ENCODE results near the gene LRRC49. TPM values are rescaled to one million over a fixed set of nuclear protein-coding genes. Genes with fewer than 3 reads are reported as not detected.
"Not testable (repeated sequence)": the region's sequence is repeated elsewhere in the genome, so short reads cannot be mapped to it uniquely, and the experiment has no call there.

LRRC49 gene
- total and polyA plus RNA-seq, 2 donors = 3.2 to 5.7 TPM

DNA sequence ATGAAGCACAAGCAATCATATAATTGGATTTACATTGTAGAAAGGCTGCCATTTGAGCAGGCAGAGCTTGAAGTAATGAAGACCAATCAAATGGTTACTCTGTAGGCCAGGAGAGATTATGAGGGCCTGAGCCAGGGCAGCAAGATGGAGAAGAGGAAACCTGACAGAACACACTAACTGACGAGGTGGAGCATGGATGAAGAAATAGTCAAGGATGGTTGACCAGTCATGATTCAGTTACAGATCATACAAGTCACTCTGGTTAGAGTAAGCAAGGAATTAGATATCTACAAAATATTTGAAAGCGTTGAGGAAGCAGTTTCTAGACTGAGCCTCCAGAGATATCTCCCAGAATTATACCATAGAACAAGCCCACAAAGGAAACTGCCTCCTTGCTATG is 120.8 kb downstream of the LRRC49 start:
- Histone ChIP-seq H3K4me3 (ENCODE audit: low read length in 2 of 2) (no peak overlapping the region), H3K27me3 (ENCODE audit: control insufficient read depth in 2 of 2, insufficient read depth in 1 of 2, low read length in 1 of 2) (no peaks in the 10 kb centered on the region), H3K36me3 (ENCODE audit: control insufficient read depth in 2 of 2, insufficient read depth in 2 of 2, low read length in 1 of 2) (no peaks in the 10 kb centered on the region), H3K27ac (ENCODE audit: low read depth in 1 of 2, low read length in 1 of 2) (no peak overlapping the region), H3K9me3 (ENCODE audit: control insufficient read depth in 2 of 2, insufficient read depth in 1 of 2, low read length in 1 of 2) (no peaks in the 10 kb centered on the region), H3K4me1 (ENCODE audit: control insufficient read depth in 2 of 2, insufficient read depth in 2 of 2, low read length in 2 of 2) (no peaks in the 10 kb centered on the region)
- DNase-seq (ENCODE audit: low read depth in 6 of 9, low spot score in 9 of 9) = no peak
- 88% methylated on average over 2 of the region's 2 CpGs for WGBS

DNA sequence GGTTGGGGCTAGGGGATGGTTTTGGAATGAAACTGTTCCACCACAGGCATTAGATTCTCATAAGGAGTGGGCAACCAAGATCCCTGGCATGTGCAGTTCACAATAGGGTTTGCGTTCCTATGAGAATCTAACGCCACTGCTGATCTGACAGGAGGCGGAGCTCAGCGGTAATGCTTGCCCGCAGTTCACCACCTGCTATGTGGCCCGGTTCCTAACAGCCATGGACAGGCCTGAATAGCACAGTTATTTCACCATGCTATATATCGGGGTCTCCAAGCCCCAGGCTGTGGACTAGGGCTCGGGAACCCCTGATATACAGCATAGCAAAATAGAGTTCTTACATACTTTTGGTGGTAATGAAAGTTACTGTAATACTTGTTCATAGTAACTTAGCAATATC is 122.7 kb downstream of the LRRC49 start:
- 97% methylated on average over 8 of the region's 8 CpGs for WGBS
- H3K9me3 ChIP-seq (ENCODE audit: control insufficient read depth in 2 of 2, insufficient read depth in 1 of 2, low read length in 1 of 2) = no peaks in the 10 kb centered on the region
- H3K4me3 ChIP-seq (ENCODE audit: low read length in 2 of 2) = no peak overlapping the region
- no peaks in the 10 kb centered on the region for H3K36me3 ChIP-seq (ENCODE audit: control insufficient read depth in 2 of 2, insufficient read depth in 2 of 2, low read length in 1 of 2)
- H3K4me1 ChIP-seq (ENCODE audit: control insufficient read depth in 2 of 2, insufficient read depth in 2 of 2, low read length in 2 of 2) = no peaks in the 10 kb centered on the region
- no peaks in the 10 kb centered on the region for H3K27me3 ChIP-seq (ENCODE audit: control insufficient read depth in 2 of 2, insufficient read depth in 1 of 2, low read length in 1 of 2)
- no peak for DNase-seq (ENCODE audit: low read depth in 6 of 9, low spot score in 9 of 9)
- no peak overlapping the region for H3K27ac ChIP-seq (ENCODE audit: low read depth in 1 of 2, low read length in 1 of 2)

DNA sequence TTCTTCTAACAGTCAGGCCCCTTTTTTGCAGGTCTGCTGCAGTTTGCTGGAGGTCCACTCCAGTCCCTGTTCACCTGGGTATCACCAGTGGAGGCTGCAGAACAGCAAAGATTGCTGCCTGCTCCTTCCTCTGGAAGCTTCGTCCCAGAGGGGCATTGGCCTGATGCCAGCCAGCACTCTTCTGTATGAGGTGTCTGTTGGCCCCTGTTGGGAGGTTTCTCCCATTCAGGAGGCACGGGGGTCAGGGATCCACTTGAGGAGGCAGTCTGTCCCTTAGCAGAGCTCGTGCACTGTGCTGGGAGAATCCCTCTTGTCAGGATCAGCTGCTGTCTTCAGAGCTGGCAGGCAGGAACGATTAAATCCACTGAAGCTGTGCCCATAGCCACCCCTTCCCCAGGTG is 138.6 kb downstream of the LRRC49 start:
- not testable (repeated sequence) for H3K27ac ChIP-seq (ENCODE audit: low read depth in 1 of 2, low read length in 1 of 2); H3K4me3 ChIP-seq (ENCODE audit: low read length in 2 of 2); H3K36me3 ChIP-seq (ENCODE audit: control insufficient read depth in 2 of 2, insufficient read depth in 2 of 2, low read length in 1 of 2); DNase-seq (ENCODE audit: low read depth in 6 of 9, low spot score in 9 of 9); H3K4me1 ChIP-seq (ENCODE audit: control insufficient read depth in 2 of 2, insufficient read depth in 2 of 2, low read length in 2 of 2); H3K27me3 ChIP-seq (ENCODE audit: control insufficient read depth in 2 of 2, insufficient read depth in 1 of 2, low read length in 1 of 2); H3K9me3 ChIP-seq (ENCODE audit: control insufficient read depth in 2 of 2, insufficient read depth in 1 of 2, low read length in 1 of 2)
- 90% methylated on average over 4 of the region's 4 CpGs for WGBS

DNA sequence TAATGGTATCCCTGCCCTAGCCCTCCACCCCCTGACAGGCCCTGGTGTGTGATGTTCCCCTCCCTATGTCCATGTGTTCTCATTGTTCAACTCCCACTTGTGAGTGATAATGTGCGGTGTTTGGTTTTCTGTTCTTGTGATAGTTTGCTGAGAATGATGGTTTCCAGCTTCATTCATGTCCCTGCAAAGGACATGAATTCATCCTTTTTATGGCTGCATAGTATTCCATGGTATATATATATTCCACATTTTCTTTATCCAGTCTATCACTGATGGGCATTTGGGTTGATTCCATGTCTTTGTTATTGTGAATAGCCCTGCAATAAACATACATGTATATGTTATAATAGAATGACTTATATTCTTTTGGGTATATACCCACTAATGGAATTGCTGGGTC is 142.9 kb downstream of the LRRC49 start:
- not testable (repeated sequence) for DNase-seq (ENCODE audit: low read depth in 6 of 9, low spot score in 9 of 9); H3K27me3 ChIP-seq (ENCODE audit: control insufficient read depth in 2 of 2, insufficient read depth in 1 of 2, low read length in 1 of 2); H3K9me3 ChIP-seq (ENCODE audit: control insufficient read depth in 2 of 2, insufficient read depth in 1 of 2, low read length in 1 of 2); H3K4me3 ChIP-seq (ENCODE audit: low read length in 2 of 2); H3K27ac ChIP-seq (ENCODE audit: low read depth in 1 of 2, low read length in 1 of 2); H3K36me3 ChIP-seq (ENCODE audit: control insufficient read depth in 2 of 2, insufficient read depth in 2 of 2, low read length in 1 of 2); H3K4me1 ChIP-seq (ENCODE audit: control insufficient read depth in 2 of 2, insufficient read depth in 2 of 2, low read length in 2 of 2)
- 98% methylated on average over 1 of the region's 1 CpG for WGBS

DNA sequence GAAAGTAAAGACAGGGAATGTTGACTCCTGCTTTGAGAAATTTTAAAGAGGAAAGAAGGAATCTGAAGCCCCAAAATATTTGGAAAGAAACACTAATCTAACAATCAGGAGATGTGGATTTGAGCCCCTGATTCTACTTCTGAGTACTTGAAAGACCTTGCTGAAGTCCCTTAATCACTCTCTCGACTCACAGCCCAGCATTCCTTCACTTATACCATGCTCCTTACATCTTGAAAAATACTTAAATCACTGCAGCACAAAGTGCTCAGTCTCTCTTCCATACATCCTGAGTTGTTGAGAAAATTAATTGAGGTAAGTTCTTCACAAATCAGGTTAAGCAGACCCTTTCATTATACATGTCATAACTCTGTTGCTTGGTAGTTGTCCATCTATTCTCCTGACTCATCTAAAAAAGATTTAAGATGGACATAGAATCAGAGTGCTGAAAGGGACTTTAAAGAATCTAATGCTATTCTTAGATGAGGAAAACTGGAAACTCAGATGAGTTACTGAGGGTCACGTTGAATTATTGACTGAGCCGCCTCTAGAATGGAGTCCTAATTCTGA is 149.8 kb downstream of the LRRC49 start:
- 94% methylated on average over 3 of the region's 3 CpGs for WGBS
- H3K4me1 ChIP-seq (ENCODE audit: control insufficient read depth in 2 of 2, insufficient read depth in 2 of 2, low read length in 2 of 2) = no peaks in the 10 kb centered on the region
- no peak overlapping the region for H3K4me3 ChIP-seq (ENCODE audit: low read length in 2 of 2)
- no peak for DNase-seq (ENCODE audit: low read depth in 6 of 9, low spot score in 9 of 9)
- H3K36me3 ChIP-seq (ENCODE audit: control insufficient read depth in 2 of 2, insufficient read depth in 2 of 2, low read length in 1 of 2) = no peaks in the 10 kb centered on the region
- no peaks in the 10 kb centered on the region for H3K27me3 ChIP-seq (ENCODE audit: control insufficient read depth in 2 of 2, insufficient read depth in 1 of 2, low read length in 1 of 2)
- H3K27ac ChIP-seq (ENCODE audit: low read depth in 1 of 2, low read length in 1 of 2) = no peak overlapping the region
- H3K9me3 ChIP-seq (ENCODE audit: control insufficient read depth in 2 of 2, insufficient read depth in 1 of 2, low read length in 1 of 2) = no peaks in the 10 kb centered on the region

DNA sequence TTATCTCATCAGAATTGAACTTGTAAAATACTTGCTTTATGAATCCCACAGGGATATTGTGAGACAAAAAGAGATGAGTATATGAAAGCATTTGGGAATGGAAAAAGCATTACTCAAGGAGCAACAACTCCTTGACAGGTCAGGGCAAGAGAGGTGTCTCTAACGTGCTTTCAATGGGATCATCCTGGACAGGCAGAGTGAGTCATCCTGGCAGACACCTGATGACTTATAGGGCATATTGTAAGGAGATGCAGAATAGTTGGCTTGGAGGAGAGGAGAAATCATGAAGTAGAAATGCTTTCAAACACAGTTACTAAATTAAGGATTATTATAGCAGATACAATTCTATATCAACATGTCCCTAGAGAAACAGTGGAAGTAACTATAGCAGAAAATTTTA is 150.7 kb downstream of the LRRC49 start:
- 81% methylated on average over 1 of the region's 1 CpG for WGBS
- Histone ChIP-seq H3K36me3 (ENCODE audit: control insufficient read depth in 2 of 2, insufficient read depth in 2 of 2, low read length in 1 of 2) (no peaks in the 10 kb centered on the region), H3K9me3 (ENCODE audit: control insufficient read depth in 2 of 2, insufficient read depth in 1 of 2, low read length in 1 of 2) (no peaks in the 10 kb centered on the region), H3K27me3 (ENCODE audit: control insufficient read depth in 2 of 2, insufficient read depth in 1 of 2, low read length in 1 of 2) (no peaks in the 10 kb centered on the region), H3K4me1 (ENCODE audit: control insufficient read depth in 2 of 2, insufficient read depth in 2 of 2, low read length in 2 of 2) (no peaks in the 10 kb centered on the region), H3K27ac (ENCODE audit: low read depth in 1 of 2, low read length in 1 of 2) (no peak overlapping the region), H3K4me3 (ENCODE audit: low read length in 2 of 2) (no peak overlapping the region)
- no peak for DNase-seq (ENCODE audit: low read depth in 6 of 9, low spot score in 9 of 9)

DNA sequence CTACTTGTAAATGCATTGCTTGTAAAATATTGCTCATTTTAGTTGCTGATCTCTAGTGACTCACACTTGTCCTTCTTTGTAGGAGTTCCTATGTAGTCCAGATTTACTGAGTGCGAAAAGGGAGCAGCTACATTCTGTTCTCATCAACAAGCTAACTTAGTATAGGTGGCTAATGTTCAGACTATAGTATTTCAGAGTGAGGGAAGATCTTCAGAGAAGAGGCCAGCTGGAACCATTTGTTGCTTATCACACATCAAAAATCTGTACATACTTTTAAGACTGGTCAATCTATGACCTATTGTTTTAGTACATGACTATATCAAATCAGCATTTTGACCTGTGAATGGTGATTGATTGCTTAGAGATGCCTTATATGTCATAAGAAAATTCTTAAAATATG is 151.4 kb downstream of the LRRC49 start:
- Histone ChIP-seq H3K4me3 (ENCODE audit: low read length in 2 of 2) (no peak overlapping the region), H3K27ac (ENCODE audit: low read depth in 1 of 2, low read length in 1 of 2) (no peak overlapping the region), H3K36me3 (ENCODE audit: control insufficient read depth in 2 of 2, insufficient read depth in 2 of 2, low read length in 1 of 2) (no peaks in the 10 kb centered on the region), H3K9me3 (ENCODE audit: control insufficient read depth in 2 of 2, insufficient read depth in 1 of 2, low read length in 1 of 2) (no peaks in the 10 kb centered on the region), H3K4me1 (ENCODE audit: control insufficient read depth in 2 of 2, insufficient read depth in 2 of 2, low read length in 2 of 2) (no peaks in the 10 kb centered on the region), H3K27me3 (ENCODE audit: control insufficient read depth in 2 of 2, insufficient read depth in 1 of 2, low read length in 1 of 2) (no peaks in the 10 kb centered on the region)
- DNase-seq (ENCODE audit: low read depth in 6 of 9, low spot score in 9 of 9) = no peak
- 91% methylated on average over 1 of the region's 1 CpG for WGBS

DNA sequence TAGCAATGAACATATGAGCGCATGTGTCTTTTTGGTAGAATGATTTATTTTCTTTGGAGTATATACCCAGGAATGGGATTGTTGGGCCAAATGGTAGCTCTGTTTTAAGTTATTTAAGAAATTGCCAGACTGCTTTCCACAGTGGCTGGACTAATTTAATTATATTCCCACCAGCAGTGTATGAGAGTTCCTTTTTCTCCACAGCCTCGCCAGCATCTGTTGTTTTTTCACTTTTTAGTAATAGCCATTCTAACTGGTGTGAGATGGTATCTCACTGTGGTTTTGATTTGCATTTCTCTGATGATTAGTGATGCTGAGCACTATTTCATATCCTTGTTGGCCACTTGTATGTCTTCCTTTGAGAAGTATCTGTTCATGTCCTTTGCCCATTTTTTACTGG is 153.5 kb downstream of the LRRC49 start:
- not testable (repeated sequence) for DNase-seq (ENCODE audit: low read depth in 6 of 9, low spot score in 9 of 9); H3K27ac ChIP-seq (ENCODE audit: low read depth in 1 of 2, low read length in 1 of 2); H3K27me3 ChIP-seq (ENCODE audit: control insufficient read depth in 2 of 2, insufficient read depth in 1 of 2, low read length in 1 of 2); H3K4me1 ChIP-seq (ENCODE audit: control insufficient read depth in 2 of 2, insufficient read depth in 2 of 2, low read length in 2 of 2); H3K9me3 ChIP-seq (ENCODE audit: control insufficient read depth in 2 of 2, insufficient read depth in 1 of 2, low read length in 1 of 2); H3K4me3 ChIP-seq (ENCODE audit: low read length in 2 of 2); H3K36me3 ChIP-seq (ENCODE audit: control insufficient read depth in 2 of 2, insufficient read depth in 2 of 2, low read length in 1 of 2)
- WGBS = 88% methylated on average over 2 of the region's 2 CpGs

DNA sequence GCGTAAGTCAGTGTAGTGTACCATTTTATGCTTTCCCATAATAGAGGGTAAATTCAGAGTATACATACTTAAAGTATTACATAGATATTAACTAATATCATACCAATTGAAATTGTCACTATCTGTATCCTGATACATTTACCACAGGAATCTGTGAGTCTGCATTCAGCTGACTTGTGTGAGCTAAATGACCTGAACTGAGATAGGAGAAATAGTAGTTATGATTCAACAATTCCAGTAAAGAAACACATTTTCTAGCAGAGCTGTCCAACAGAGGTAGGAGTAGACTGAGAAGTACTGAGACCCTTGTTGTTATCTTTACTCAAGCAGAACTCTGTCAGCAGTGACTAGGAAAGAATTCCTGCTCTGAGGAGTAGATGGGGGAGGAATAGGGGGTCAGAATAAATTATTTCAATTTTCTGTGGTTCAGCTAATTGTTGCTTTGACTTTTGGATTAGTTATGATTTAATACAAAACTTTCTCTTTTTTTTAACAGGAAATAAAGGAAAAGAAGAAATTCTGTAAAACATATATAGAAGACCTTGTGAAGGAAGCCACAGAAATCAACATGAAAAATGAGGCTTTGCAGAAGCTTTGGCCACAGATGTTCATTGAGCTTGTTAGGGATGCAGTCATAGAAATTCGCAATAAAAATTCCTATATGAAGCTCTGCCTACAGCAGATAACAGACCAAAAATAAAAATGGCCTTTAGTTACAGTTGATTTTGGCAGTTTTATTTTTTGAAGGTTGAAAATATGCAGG is 156.5 kb downstream of the LRRC49 start:
- no peak overlapping the region for H3K27ac ChIP-seq (ENCODE audit: low read depth in 1 of 2, low read length in 1 of 2)
- no peaks in the 10 kb centered on the region for H3K27me3 ChIP-seq (ENCODE audit: control insufficient read depth in 2 of 2, insufficient read depth in 1 of 2, low read length in 1 of 2)
- 56% methylated on average over 2 of the region's 2 CpGs for WGBS
- H3K4me1 ChIP-seq (ENCODE audit: control insufficient read depth in 2 of 2, insufficient read depth in 2 of 2, low read length in 2 of 2) = no peaks in the 10 kb centered on the region
- no peaks in the 10 kb centered on the region for H3K9me3 ChIP-seq (ENCODE audit: control insufficient read depth in 2 of 2, insufficient read depth in 1 of 2, low read length in 1 of 2)
- no peak overlapping the region for H3K4me3 ChIP-seq (ENCODE audit: low read length in 2 of 2)
- DNase-seq (ENCODE audit: low read depth in 6 of 9, low spot score in 9 of 9) = no peak
- H3K36me3 ChIP-seq (ENCODE audit: control insufficient read depth in 2 of 2, insufficient read depth in 2 of 2, low read length in 1 of 2) = no peaks in the 10 kb centered on the region
